HG03432 (cell line): Measurements from ENCODE around the gene C20orf204.
"Not testable (repeated sequence)": the region's sequence is repeated elsewhere in the genome, so short reads cannot be mapped to it uniquely, and the experiment has no call there.

Experiments used
- ATAC-seq: cut with Tn5 transposase; IDR thresholded peaks from one replicate; pipeline ENCODE4 v1.9.1; 2021; ENCODE audit warnings: mild to moderate bottlenecking, moderate library complexity; ENCODE audit not compliant: unreplicated experiment

C20orf204 gene

DNA sequence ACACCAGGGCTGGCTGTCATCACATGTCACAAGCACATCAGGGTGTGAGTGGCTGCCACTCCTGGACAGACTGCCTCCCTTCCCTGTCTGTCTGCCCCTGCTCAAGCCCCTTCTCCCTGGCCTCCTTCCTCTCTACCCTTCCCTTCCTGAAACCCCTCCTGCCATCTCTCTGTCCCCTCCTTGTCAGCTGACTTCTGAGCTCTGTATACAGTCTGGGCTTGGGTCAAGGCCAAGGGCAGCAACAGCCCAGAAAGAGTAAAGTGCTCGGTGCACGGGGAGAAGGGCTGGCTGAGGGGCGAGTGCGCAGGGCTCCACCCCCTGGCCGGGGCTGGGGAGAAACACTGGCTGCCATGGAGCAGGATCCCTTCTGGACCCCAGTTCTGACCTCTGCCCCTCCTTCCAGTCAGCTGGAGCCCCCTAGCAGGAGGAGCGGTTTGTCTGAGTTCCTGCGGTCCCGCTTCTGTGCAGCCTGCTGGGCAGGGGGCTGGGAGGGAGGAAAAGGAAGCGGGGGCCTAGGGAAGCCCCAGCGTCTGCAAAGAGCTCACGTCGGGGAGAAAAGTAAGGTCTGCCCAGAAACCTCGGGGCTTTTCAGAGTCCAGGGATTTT is 46.2 kb downstream of the C20orf204 start:
- no peak for ATAC-seq

DNA sequence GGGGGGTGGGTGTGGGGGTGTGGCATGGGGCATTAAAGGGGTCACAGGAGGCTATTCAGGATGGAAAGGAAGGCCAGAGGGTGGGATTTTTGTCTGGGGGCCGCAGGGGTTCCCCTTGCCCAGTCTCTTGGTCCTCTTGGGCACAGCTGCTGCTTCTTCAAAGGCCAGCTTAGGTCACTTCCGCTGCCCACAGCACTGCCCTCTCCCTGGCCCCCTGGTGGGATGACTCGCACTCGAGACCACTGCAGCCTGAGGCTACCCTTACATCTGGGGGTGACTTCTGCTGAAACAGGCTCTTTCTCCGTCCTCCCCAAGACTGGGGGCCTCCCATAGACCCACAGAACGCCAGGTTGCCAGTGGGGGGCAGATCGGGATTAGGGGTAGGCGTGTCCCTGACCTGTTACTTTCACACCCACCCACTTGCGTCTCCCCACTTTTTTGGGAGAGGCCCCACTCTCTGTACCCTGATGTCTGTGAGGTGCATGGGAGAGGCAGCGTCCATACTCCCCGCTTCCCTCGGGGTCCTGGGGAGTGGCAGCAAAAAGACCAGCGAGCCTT is 46.9 kb downstream of the C20orf204 start:
- no peak for ATAC-seq

DNA sequence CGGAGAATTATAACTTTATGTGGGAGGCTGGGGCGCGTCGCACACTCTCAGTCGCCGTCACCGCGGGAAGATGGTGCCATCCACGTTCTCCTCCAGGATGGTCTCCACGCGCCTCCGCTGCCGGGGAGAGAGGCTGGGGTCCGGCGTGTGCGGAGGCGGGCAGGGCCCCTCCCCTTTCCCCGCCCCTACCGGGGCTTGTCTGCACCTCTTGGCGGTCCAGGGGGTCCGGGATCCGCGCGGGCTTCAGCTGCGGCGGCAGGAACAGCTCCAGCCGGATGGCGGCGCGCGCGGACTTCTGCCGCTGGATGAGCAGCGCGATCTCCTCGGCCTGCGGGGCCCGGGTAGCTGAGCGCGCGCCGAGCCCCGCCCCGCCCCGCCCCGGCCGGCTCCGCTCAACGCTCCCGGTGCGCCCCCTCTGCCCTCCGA is 47.4 kb downstream of the C20orf204 start:
- ATAC-seq, result no peak

DNA sequence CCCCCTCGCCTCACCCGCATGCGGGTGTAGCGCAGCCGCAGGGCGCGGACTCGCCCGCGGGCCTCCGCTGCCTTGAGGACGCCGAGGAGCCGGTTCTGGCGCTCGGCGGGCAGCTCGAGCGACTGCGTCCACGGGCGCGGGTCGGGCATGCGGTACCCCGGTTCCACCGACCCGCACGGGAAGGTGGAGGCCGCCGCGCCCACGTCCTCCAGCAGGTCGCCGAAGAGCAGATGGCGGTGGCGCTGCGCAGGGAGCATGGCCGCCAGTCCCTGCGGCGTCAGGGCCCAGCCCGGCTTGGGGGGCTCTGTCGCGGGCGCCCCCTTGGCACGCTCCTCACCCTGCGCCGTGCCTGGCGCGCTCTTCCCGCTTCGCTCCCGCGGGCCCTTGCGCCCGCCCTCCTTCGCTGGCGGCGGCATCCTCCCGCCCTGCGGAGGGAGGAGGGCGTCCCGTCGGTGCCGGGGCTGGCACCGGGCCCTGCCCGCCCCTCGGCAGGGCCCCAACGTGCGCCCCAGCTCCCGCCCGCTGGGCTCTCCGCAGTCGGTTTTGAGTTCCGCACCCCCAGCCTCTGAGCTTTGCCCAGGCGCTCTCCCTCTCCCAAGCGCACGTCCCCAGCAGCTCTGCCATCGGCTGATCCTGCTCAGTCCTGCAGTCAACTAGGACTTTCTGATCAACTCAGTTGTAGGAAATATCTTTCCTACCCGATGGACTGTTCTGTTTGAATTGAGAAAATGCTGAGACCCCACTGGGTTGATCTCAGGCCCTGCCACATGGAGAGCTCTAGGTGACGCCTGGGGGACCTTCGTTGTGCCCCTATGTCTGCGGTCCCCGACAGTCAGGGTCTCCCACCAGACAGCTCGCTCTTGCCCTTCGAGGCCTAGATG is 48.1 kb downstream of the C20orf204 start, which contains the start of gene LKAAEAR1:
Gene LKAAEAR1 (minus strand): TSS at position 595 of the 881 bp plus-strand sequence. CDS start 179 bp downstream, at position 416.
- ATAC-seq, result no peak

DNA sequence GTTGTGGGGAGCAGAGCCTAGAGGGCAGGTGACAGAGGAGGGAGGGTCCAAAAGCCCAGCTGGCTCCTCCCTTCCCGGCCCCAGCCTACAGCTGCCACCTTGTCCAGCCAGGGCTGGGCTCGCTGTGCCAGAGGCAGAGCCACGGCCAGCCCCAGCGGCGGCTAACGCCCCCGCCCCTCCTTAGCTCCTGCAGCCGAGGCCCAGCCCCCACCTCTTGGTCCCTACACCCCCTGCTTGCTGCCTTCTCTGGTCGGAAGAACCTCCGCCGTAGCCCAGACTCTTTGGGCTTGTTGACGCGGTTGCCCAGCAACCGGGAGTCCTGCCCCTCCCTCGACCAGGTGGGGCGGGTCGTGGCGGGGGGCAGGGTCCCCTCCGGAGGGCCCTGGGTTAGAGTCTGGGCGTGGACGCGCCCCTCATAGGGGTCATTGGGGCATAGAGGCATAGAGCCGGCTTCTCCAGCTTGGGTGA is 48.7 kb downstream of the C20orf204 start:
- ATAC-seq, result no peak

DNA sequence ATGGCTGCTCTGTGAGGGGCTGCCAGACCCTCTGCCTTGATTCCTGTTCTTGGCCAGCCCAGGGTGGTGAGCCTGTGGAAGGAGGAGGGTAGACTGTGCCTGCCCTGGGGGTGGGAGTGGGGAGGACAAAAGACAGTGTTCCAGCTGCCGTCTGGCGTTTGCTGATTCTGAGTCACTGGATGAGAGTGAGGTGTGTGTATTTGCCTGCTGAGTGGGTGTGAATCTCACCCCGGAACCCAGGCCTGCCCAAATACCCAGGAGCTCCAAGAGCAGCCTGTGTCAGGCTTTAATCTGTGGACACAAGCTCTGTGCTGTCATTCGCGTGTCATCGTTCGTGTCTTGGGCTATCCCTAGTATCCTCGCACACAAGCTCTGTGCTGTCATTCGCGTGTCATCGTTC is 50.8 kb downstream of the C20orf204 start:
- ATAC-seq, result no peak

DNA sequence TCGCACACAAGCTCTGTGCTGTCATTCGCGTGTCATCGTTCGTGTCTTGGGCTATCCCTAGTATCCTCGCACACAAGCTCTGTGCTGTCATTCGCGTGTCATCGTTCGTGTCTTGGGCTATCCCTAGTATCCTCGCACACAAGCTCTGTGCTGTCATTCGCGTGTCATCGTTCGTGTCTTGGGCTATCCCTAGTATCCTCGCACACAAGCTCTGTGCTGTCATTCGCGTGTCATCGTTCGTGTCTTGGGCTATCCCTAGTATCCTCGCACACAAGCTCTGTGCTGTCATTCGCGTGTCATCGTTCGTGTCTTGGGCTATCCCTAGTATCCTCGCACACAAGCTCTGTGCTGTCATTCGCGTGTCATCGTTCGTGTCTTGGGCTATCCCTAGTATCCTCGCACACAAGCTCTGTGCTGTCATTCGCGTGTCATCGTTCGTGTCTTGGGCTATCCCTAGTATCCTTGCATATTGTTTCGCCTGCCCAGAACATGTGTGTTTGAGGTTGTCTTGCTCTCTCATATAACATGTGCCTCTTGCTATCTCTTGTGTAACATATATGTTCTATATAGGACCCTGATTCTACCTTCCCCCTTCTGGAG is 51.3 kb downstream of the C20orf204 start:
- not testable (repeated sequence) for ATAC-seq

DNA sequence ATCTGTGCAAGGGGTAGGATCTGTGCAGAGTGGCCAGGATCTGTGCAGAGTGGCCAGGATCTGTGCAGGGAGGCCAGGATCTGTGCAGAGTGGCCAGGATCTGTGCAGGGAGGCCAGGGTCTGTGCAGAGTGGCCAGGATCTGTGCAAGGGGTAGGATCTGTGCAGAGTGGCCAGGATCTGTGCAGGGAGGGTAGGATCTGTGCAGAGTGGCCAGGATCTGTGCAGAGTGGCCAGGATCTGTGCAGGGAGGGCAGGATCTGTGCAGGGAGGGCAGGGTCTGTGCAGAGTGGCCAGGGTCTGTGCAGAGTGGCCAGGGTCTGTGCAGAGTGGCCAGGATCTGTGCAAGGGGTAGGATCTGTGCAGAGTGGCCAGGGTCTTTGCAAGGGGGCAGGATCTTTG is 52.6 kb downstream of the C20orf204 start:
- not testable (repeated sequence) for ATAC-seq
